Measurements from ENCODE around the gene S100Z.

Gene S100Z

GRCh38 chr5:76946090-76946489, 96.3 kb downstream of the S100Z start:
- peaks cover 3% of the 10 kb centered on the region for H3K27me3 Mint-ChIP-seq
- no peak overlapping the region for H3K4me3 Mint-ChIP-seq
- no peak overlapping the region for H3K27ac Mint-ChIP-seq
- no peaks in the 10 kb centered on the region for H3K9me3 Mint-ChIP-seq
- no peaks in the 10 kb centered on the region for H3K36me3 Mint-ChIP-seq
- H3K4me1 Mint-ChIP-seq = no peaks in the 10 kb centered on the region

GRCh38 chr5:76947082-76947503, 97.3 kb downstream of the S100Z start:
- Mint-ChIP-seq H3K36me3 (no peaks in the 10 kb centered on the region), H3K27ac (no peak overlapping the region), H3K9me3 (no peaks in the 10 kb centered on the region), H3K27me3 (peaks cover 3% of the 10 kb centered on the region), H3K4me3 (no peak overlapping the region), H3K4me1 (no peaks in the 10 kb centered on the region)

- H3K4me1 Mint-ChIP-seq = no peaks in the 10 kb centered on the region
- H3K36me3 Mint-ChIP-seq = no peaks in the 10 kb centered on the region
- peaks cover 26% of the 10 kb centered on the region for H3K27me3 Mint-ChIP-seq
- H3K4me3 Mint-ChIP-seq = no peak within 1 kb of the TSS
- H3K27ac Mint-ChIP-seq = no peak within 1 kb of the TSS
- H3K9me3 Mint-ChIP-seq = no peaks in the 10 kb centered on the region
These were observed 103.2 kb downstream of the S100Z start, which contains the start of gene CRHBP for GRCh38 chr5:76952795-76953536. Gene CRHBP, plus strand, starts transcription at chr5:76953045. Its CDS starts 90 bp downstream, at chr5:76953135.

- no peaks in the 10 kb centered on the region for H3K9me3 Mint-ChIP-seq
- no peaks in the 10 kb centered on the region for H3K4me1 Mint-ChIP-seq
- no peaks in the 10 kb centered on the region for H3K36me3 Mint-ChIP-seq
- no peak overlapping the region for H3K4me3 Mint-ChIP-seq
- peaks cover 26% of the 10 kb centered on the region for H3K27me3 Mint-ChIP-seq
- H3K27ac Mint-ChIP-seq = no peak overlapping the region
These were observed 104.0 kb downstream of the S100Z start for GRCh38 chr5:76953551-76954382.

- Mint-ChIP-seq H3K4me1 (no peaks in the 10 kb centered on the region), H3K4me3 (no peak overlapping the region), H3K36me3 (no peaks in the 10 kb centered on the region), H3K9me3 (no peaks in the 10 kb centered on the region), H3K27ac (no peak overlapping the region), H3K27me3 (peaks cover 25% of the 10 kb centered on the region)
These were observed 104.6 kb downstream of the S100Z start for GRCh38 chr5:76954383-76954763.

DNA sequence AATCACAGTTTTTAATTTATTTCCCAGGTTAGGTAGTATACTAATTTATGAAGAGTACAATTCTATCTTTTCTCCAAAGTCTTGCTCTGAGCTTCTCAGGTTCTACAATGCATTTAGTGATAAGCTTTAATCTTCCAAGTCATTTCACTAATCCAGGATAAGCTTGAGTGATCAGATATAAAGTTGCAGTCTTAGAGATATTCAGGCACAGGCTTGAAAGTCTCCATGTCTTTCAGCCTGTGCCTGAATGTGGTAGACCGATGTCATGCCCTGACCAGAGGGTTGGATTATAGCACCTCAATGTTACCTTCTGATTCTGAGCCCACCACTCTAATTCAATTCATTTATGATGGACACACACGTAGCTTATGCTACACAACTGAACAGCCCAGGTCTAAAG, 106.2 kb downstream of the S100Z start:
- no peaks in the 10 kb centered on the region for H3K4me1 Mint-ChIP-seq
- no peak overlapping the region for H3K27ac Mint-ChIP-seq
- H3K4me3 Mint-ChIP-seq = no peak overlapping the region
- H3K9me3 Mint-ChIP-seq = no peaks in the 10 kb centered on the region
- H3K27me3 Mint-ChIP-seq = peaks cover 24% of the 10 kb centered on the region
- H3K36me3 Mint-ChIP-seq = no peaks in the 10 kb centered on the region

- Mint-ChIP-seq H3K4me1 (no peaks in the 10 kb centered on the region), H3K4me3 (no peak overlapping the region), H3K27me3 (peaks cover 17% of the 10 kb centered on the region), H3K27ac (no peak overlapping the region), H3K36me3 (no peaks in the 10 kb centered on the region), H3K9me3 (no peaks in the 10 kb centered on the region)
These were observed 109.4 kb downstream of the S100Z start for GRCh38 chr5:76958991-76959767.

- no peak overlapping the region for H3K27ac Mint-ChIP-seq
- no peaks in the 10 kb centered on the region for H3K36me3 Mint-ChIP-seq
- no peaks in the 10 kb centered on the region for H3K4me1 Mint-ChIP-seq
- H3K9me3 Mint-ChIP-seq = no peaks in the 10 kb centered on the region
- H3K27me3 Mint-ChIP-seq = peaks cover 7% of the 10 kb centered on the region
- no peak overlapping the region for H3K4me3 Mint-ChIP-seq
These were observed 110.3 kb downstream of the S100Z start for GRCh38 chr5:76960004-76960625.

GRCh38 chr5:76964060-76964459, 114.2 kb downstream of the S100Z start:
- Mint-ChIP-seq H3K27ac (no peak overlapping the region), H3K4me1 (no peaks in the 10 kb centered on the region), H3K9me3 (no peaks in the 10 kb centered on the region), H3K4me3 (no peak overlapping the region), H3K36me3 (no peaks in the 10 kb centered on the region), H3K27me3 (peaks cover 3% of the 10 kb centered on the region)
